Measurements from ENCODE around the gene TMF1.

DNA sequence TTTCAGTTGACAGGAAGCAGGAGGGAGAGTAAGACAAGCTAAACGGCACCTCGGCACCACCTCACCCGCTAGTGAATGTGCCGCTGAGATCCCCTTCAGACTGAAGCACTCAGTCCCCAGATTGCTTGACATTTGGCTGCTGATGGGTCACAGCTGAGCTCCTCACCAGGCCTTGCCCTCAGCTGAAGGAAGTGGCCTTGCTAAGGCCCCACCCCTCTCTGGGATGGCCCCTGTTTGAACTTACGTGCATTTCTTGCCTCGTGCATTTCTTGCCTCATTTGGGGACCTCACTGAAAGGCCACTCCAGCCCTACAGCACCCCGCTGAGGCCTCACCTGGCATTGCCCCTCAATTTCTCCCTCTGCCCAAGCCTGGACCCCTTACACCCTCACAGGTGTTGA is 78.5 kb downstream of the TMF1 start:
- TF ChIP-seq CTCF (IDR thresholded peaks at IDR 0.05), result no peak
- no peak for TF ChIP-seq POLR2A (IDR thresholded peaks at IDR 0.05)

Data from Peyer's patch (tissue), 4 donors.